ENCODE data around the gene PDGFC. TPM values are rescaled to one million over a fixed set of nuclear protein-coding genes. Genes with fewer than 3 reads are reported as not detected.

PDGFC gene
- total and polyA plus RNA-seq, 2 of the 8 experiments (the other 6 are each of a cell fraction or from before 2014, with no cell fraction given), result 0.65 to 2.7 TPM

DNA sequence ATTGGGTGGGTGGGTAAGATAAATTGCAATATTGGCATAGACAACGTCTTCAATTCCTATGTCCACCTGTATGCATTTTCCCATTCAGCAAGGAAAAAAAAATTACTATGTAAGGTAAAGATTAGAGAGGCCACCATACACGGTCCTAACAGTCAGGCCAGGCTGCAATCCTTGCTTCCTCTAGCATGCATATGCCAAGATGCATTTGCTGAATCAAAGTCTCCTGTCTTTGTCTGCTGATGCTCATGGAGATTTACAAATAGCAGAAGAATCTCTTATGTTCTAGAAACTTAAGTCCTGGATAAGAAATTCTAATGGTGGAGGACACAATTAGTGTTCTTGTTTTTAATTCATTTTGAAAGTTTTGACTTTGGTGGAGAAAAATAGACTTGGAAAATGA is 206.8 kb downstream of the PDGFC start:
- WGBS, 2 experiments (ENCODE audit: extremely low coverage in 1 of 2, insufficient coverage in 1 of 2, insufficient read length in 1 of 2, insufficient replicate concordance in 2 of 2, low coverage in 1 of 2, low lambda C conversion rate in 2 of 2, missing lambda C conversion rate in 1 of 2), result 84% methylated on average over 2 of the region's 2 CpGs; no CpG with 5 or more reads in 1 of the 2 experiments
- no peaks in the 10 kb centered on the region for H3K9me3 ChIP-seq (ENCODE audit: insufficient read depth in 2 of 2, low read depth in 1 of 2, low read length in 1 of 2)
- H3K27ac ChIP-seq (ENCODE audit: low read depth, low read length), result no peak overlapping the region
- no peak overlapping the region for H3K4ac ChIP-seq (replicated peaks; ENCODE audit: insufficient read length, low read depth, low read length)
- no peaks in the 10 kb centered on the region for H3K27me3 ChIP-seq (replicated peaks in 1 of 4; ENCODE audit: control insufficient read depth in 3 of 4, extremely low read depth in 1 of 4, insufficient read depth in 3 of 4, low read length in 3 of 4)
- H3K18ac ChIP-seq (ENCODE audit: extremely low read depth, low read length), result no peak overlapping the region
- no peak for FAIRE-seq
- no peak overlapping the region for H3K4me2 ChIP-seq (ENCODE audit: insufficient read depth in 1 of 2, low read depth in 2 of 2, low read length in 2 of 2)
- H3K79me1 ChIP-seq (ENCODE audit: low read depth, low read length), result no peaks in the 10 kb centered on the region
- H3K9ac ChIP-seq (replicated peaks in 1 of 4; ENCODE audit: extremely low read depth in 1 of 4, low read depth in 3 of 4, low read length in 3 of 4), result no peak overlapping the region
- no peaks in the 10 kb centered on the region for H3K79me2 ChIP-seq (ENCODE audit: control insufficient read depth in 1 of 2, insufficient read depth in 2 of 2, low read length in 2 of 2)
- no peaks in the 10 kb centered on the region for H4K20me1 ChIP-seq (replicated peaks in 1 of 2; ENCODE audit: control insufficient read depth in 1 of 2, insufficient read depth in 2 of 2, low read length in 2 of 2)
- H3K56ac ChIP-seq (replicated peaks; ENCODE audit: insufficient read length, low read depth, low read length), result no peak overlapping the region
- no peak overlapping the region for H3K4me3 ChIP-seq (ENCODE audit: extremely low read depth in 1 of 4, insufficient read depth in 2 of 4, low read depth in 3 of 4, low read length in 4 of 4)
- ChIA-PET CTCF (ENCODE audit: partially characterized antibody) (no interaction called here), POLR2A (ENCODE audit: partially characterized antibody) (no interaction called here)
- no peak overlapping the region for H2BK120ac ChIP-seq (replicated peaks; ENCODE audit: low read depth, low read length)
- H2AK5ac ChIP-seq (ENCODE audit: low read depth, low read length), result no peak overlapping the region
- no peak overlapping the region for H4K5ac ChIP-seq (ENCODE audit: insufficient read length, low read depth, low read length)
- no peaks in the 10 kb centered on the region for H3K4me1 ChIP-seq (replicated peaks in 1 of 4; ENCODE audit: control insufficient read depth in 3 of 4, insufficient read depth in 4 of 4, low read length in 3 of 4)
- no peak overlapping the region for H4K8ac ChIP-seq (ENCODE audit: extremely low read depth, insufficient read depth, low read length)
- H3K23ac ChIP-seq (ENCODE audit: insufficient read length), result no peak overlapping the region
- H2BK15ac ChIP-seq (ENCODE audit: low read length), result no peak overlapping the region
- no peak overlapping the region for H2BK5ac ChIP-seq (ENCODE audit: low read depth, low read length)
- no peak for TF ChIP-seq KDM4A (IDR thresholded peaks at IDR 0.05; ENCODE audit: low read depth, low read length, severe bottlenecking)
- no peak for TF ChIP-seq SP4 (IDR thresholded peaks at IDR 0.05; ENCODE audit: low read length)
- TF ChIP-seq CBX8 (IDR thresholded peaks at IDR 0.05; ENCODE audit: borderline replicate concordance, low read depth, low read length), result no peak
- no peak for TF ChIP-seq SIN3A (conservative IDR thresholded peaks at IDR 0.05 in 1 of 2, IDR thresholded peaks at IDR 0.05 in 1 of 2; ENCODE audit: low read depth in 1 of 2, low read length in 2 of 2)
- TF ChIP-seq POLR2A (IDR thresholded peaks at IDR 0.05; ENCODE audit: control extremely low read depth in 1 of 2, low read depth in 2 of 2, low read length in 2 of 2), result no peak
- no peak for TF ChIP-seq CTBP2 (IDR thresholded peaks at IDR 0.05; ENCODE audit: borderline replicate concordance, insufficient read depth, insufficient read length, low read length)
- TF ChIP-seq, protein P1, sequence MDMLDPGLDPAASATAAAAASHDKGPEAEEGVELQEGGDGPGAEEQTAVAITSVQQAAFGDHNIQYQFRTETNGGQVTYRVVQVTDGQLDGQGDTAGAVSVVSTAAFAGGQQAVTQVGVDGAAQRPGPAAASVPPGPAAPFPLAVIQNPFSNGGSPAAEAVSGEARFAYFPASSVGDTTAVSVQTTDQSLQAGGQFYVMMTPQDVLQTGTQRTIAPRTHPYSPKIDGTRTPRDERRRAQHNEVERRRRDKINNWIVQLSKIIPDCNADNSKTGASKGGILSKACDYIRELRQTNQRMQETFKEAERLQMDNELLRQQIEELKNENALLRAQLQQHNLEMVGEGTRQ (IDR thresholded peaks at IDR 0.05; ENCODE audit: low read length), result no peak
- TF ChIP-seq BRCA1 (IDR thresholded peaks at IDR 0.05; ENCODE audit: low read depth, low read length), result no peak
- no peak for TF ChIP-seq RFX5 (IDR thresholded peaks at IDR 0.05; ENCODE audit: borderline replicate concordance, low read depth, low read length)
- no peak for TF ChIP-seq SP1 (IDR thresholded peaks at IDR 0.05; ENCODE audit: low read depth, low read length)
- H2BK12ac ChIP-seq (ENCODE audit: low read depth, low read length), result no peak overlapping the region
- no peak overlapping the region for H3K14ac ChIP-seq (ENCODE audit: insufficient read length)
- H3K36me3 ChIP-seq (ENCODE audit: control insufficient read depth in 2 of 4, insufficient read depth in 4 of 4, low read length in 3 of 4), result no peaks in the 10 kb centered on the region
- no peak overlapping the region for H2AFZ ChIP-seq (ENCODE audit: low read length)
- H4K91ac ChIP-seq (replicated peaks; ENCODE audit: insufficient read length, low read length), result no peak overlapping the region
- no peak overlapping the region for H2BK20ac ChIP-seq (ENCODE audit: low read length)
- DNase-seq (ENCODE audit: low read depth in 1 of 2, low spot score in 2 of 2), result no peak
- H3K23me2 ChIP-seq (ENCODE audit: low read depth, low read length), result no peaks in the 10 kb centered on the region
